Activated CD8-positive, alpha-beta memory T cell treated with anti-CD3 and anti-CD28 coated beads for 48 hours (primary cell): ENCODE data around the gene MMP1.
"Not testable (repeated sequence)": the region's sequence is repeated elsewhere in the genome, so short reads cannot be mapped to it uniquely, and the experiment has no call there.

Experiments
- DNase-seq, 3 experiments: peaks; one replicate each; pipeline ENCODE4 v3.0.0-alpha.2; 2020; ENCODE audit warnings: low read depth in 2 of 3, low spot score in 2 of 3

MMP1 gene

DNA sequence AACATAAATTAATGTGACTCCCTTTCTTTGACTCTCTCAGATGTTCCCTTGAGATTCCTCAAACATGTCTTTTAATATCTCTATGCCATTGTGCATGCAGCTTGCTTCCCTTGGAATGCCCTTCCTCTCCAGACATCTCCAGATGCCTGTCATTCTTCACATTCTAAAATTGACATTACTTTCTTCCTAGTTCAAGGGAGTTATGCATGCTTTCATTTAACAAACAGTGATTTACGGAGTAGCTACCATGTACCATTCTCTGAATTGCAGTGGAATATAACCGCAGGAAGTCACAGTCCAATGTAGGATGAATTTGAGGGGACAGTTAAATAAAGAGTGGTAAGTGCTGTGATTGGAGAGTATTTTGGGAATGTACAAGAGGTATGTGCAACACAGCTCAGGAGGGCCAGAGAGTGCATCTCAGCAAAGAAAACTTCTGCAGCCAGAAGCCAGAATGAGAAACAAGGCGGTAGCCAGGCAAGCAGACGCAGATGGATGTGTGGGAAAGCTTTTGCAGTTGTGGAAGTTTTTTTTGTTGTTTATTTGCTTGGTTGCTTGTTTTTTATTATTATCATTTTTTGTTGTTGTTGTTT lies 36.2 kb downstream of the MMP1 start:
- DNase-seq = no peak

DNA sequence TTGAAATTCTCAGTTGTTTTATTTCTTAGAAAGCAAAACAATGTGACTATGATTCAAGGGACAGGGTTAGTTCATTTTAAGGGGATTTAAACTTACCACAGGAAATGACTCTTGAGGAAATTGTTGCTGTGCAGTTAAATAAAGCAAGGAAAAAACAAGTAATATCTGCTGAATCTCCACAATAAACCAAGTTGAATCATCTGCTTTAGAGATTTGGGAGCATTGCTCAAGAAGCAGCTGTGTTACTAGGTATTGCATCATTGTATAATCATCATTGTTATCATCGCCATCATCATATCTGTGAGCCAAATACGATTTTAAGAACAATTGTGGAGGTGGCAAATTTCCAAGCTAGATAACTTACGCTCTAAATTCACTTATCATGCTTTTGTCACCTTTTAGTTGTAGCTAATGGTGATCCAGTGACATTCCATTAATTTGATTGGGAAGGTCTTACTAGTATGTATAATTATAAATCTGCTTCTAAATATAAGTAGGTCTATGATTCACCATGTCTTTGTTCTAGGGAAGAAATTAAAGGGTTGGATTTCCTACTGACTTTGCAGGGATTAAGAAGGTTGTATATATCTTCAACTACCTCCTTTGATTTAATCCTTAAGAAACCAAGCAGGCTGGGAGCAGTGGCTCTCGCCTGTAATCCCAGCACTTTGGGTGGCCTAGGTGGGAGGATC lies 37.5 kb downstream of the MMP1 start:
- DNase-seq = no peak

DNA sequence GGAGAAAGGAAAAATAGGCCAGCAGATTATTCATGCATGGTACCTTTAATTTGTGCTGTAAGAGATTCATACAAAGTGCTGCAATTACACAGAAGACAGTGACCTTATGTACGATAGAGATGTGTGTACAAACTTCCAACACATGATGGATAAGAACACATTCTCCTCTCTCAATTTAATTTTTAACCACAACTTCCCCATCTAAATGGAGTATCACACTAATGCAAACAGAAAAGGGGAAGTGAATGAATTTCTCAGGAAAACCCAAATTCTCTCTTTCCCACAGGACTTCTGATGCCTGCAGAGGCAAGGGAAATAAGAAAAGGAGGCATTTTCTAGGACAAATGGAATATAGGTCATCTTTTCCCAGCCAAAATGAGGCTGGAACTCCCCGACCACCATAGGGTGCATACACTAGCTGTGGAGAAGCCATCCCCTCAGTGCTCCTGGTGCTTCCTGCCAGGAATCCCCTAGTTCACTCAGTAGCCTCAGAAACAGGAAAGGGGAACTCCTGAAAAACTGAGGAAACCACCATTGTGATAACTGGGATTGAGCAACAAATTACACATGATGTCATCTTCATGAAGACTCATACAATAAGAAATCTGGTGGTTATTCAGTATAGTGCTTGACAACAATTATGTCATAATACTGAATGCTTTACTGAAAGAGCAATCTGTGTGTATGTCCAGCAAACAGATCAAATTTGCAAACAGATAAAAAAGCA lies 40.0 kb downstream of the MMP1 start:
- DNase-seq = no peak

DNA sequence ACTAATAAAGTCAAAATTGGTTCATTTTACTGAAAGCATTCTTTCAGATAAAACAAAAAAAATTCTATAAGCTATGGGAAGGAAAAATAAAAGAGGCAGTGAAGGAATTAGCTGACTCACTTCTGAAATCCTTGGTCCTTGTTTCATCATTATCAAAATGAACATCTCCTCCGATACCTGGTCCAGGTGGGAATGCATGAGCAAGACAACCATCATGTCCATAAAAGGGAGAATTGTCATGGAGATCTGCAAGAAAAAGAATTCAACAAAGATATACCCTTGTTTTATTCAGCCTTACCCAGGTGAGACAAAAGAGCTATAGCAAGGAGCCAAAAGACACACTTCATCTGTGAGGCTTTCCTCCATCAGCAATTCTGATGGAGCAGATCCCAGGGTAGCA lies 44.7 kb downstream of the MMP1 start:
- DNase-seq = no peak

DNA sequence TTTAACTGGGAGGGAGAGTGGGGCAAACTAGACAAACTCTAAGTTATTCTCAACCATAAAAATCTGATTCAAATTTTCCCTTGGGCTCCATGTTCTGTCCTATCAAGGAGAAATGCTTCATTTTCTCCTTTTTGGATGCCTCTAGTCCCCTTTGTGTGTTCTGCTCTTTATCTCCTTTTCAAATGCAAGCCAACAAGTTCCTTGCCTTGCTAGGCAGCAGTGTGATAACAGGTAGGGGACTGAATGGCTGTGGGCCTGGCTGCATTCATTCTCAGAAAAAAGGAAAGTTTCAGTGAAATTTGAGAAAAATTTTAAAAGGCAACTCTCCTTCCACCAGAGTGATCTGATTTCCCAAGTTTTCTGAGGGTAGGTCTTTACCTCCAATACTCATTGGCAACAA lies 46.3 kb downstream of the MMP1 start:
- DNase-seq = no peak

DNA sequence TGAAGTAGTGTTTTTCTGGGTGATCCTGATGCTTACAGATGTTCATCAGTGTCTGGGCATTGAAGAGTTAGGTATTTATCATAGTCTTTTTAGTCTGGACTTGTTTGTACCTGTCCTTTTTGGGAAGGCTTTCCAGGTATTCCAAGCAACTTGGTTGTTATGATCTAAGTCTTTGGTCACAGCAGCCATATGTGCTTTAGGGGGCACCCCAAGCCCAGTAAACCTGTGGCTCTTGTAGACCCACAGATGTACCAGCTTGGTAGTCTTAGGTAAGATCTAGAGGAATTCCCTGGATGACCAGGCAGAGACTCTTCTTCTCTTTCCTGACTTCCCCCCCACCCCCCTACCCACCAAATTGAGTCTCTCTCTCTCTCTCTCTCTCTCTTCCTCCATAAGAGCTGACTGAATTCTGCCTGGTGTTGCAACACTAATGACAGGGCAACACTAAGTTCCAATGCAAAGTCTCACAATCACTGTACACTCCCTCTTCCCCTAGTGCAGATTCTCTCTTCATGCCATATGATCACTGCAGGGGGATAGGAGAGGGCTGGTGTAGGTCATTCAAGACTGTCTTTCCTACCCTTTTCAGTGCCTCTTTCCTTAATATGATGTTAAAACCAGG lies 48.7 kb downstream of the MMP1 start:
- DNase-seq = no peak

- DNase-seq = not testable (repeated sequence)
Observed at GRCh38 chr11:102746746-102747578, 51.0 kb downstream of the MMP1 start.
